HG03521 (cell line): ENCODE results near the gene DPYSL4.

Source experiments
- ATAC-seq: cut with Tn5 transposase; IDR thresholded peaks from one replicate; pipeline ENCODE4 v1.9.1; 2021; ENCODE audit warnings: mild to moderate bottlenecking, moderate library complexity; ENCODE audit not compliant: unreplicated experiment

DPYSL4 gene

GRCh38 chr10:132225073-132225848 is 38.5 kb downstream of the DPYSL4 start:
- ATAC-seq: no peak

GRCh38 chr10:132225849-132226205 is 39.1 kb downstream of the DPYSL4 start:
- ATAC-seq: no peak

- no peak for ATAC-seq
These were observed 40.0 kb downstream of the DPYSL4 start for GRCh38 chr10:132226586-132227405.

- no peak for ATAC-seq
These were observed 41.2 kb downstream of the DPYSL4 start for GRCh38 chr10:132227851-132228390.

GRCh38 chr10:132228616-132229015 is 41.9 kb downstream of the DPYSL4 start:
- no peak for ATAC-seq

GRCh38 chr10:132229096-132229495 is 42.3 kb downstream of the DPYSL4 start:
- no peak for ATAC-seq

GRCh38 chr10:132229834-132230556 is 43.2 kb downstream of the DPYSL4 start:
- no peak for ATAC-seq

GRCh38 chr10:132230557-132231210 is 43.9 kb downstream of the DPYSL4 start:
- ATAC-seq: no peak

GRCh38 chr10:132231656-132232022 is 44.9 kb downstream of the DPYSL4 start:
- no peak for ATAC-seq

- ATAC-seq: no peak
These were observed 45.5 kb downstream of the DPYSL4 start for GRCh38 chr10:132232023-132232951.

- no peak for ATAC-seq
These were observed 46.2 kb downstream of the DPYSL4 start for GRCh38 chr10:132232981-132233380.

- no peak for ATAC-seq
These were observed 46.8 kb downstream of the DPYSL4 start for GRCh38 chr10:132233501-132234085.

- no peak for ATAC-seq
These were observed 48.1 kb downstream of the DPYSL4 start for GRCh38 chr10:132234860-132235259.

- ATAC-seq: no peak
These were observed 49.4 kb downstream of the DPYSL4 start for GRCh38 chr10:132236161-132236560.

- no peak for ATAC-seq
These were observed 50.1 kb downstream of the DPYSL4 start for GRCh38 chr10:132236881-132237280.

GRCh38 chr10:132237396-132237795 is 50.6 kb downstream of the DPYSL4 start:
- no peak for ATAC-seq

GRCh38 chr10:132237871-132238270 is 51.1 kb downstream of the DPYSL4 start:
- ATAC-seq: no peak

- ATAC-seq: no peak
These were observed 51.8 kb downstream of the DPYSL4 start for GRCh38 chr10:132238371-132239125.
